ENCODE results near the gene ADAM22.

- TF ChIP-seq, protein P1, sequence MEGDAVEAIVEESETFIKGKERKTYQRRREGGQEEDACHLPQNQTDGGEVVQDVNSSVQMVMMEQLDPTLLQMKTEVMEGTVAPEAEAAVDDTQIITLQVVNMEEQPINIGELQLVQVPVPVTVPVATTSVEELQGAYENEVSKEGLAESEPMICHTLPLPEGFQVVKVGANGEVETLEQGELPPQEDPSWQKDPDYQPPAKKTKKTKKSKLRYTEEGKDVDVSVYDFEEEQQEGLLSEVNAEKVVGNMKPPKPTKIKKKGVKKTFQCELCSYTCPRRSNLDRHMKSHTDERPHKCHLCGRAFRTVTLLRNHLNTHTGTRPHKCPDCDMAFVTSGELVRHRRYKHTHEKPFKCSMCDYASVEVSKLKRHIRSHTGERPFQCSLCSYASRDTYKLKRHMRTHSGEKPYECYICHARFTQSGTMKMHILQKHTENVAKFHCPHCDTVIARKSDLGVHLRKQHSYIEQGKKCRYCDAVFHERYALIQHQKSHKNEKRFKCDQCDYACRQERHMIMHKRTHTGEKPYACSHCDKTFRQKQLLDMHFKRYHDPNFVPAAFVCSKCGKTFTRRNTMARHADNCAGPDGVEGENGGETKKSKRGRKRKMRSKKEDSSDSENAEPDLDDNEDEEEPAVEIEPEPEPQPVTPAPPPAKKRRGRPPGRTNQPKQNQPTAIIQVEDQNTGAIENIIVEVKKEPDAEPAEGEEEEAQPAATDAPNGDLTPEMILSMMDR (IDR thresholded peaks at IDR 0.05) = no peak
- no peak for TF ChIP-seq POLR2A (IDR thresholded peaks at IDR 0.05)
These were observed 207.9 kb downstream of the ADAM22 start for GRCh38 chr7:88141953-88142352.

Measured in right lobe of liver (tissue), 4 donors.